ENCODE measurements around the gene UAP1.

- TF ChIP-seq, protein P1, sequence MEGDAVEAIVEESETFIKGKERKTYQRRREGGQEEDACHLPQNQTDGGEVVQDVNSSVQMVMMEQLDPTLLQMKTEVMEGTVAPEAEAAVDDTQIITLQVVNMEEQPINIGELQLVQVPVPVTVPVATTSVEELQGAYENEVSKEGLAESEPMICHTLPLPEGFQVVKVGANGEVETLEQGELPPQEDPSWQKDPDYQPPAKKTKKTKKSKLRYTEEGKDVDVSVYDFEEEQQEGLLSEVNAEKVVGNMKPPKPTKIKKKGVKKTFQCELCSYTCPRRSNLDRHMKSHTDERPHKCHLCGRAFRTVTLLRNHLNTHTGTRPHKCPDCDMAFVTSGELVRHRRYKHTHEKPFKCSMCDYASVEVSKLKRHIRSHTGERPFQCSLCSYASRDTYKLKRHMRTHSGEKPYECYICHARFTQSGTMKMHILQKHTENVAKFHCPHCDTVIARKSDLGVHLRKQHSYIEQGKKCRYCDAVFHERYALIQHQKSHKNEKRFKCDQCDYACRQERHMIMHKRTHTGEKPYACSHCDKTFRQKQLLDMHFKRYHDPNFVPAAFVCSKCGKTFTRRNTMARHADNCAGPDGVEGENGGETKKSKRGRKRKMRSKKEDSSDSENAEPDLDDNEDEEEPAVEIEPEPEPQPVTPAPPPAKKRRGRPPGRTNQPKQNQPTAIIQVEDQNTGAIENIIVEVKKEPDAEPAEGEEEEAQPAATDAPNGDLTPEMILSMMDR (IDR thresholded peaks at IDR 0.05), result no peak
- TF ChIP-seq EP300 (IDR thresholded peaks at IDR 0.05) (no peak), POLR2A (IDR thresholded peaks at IDR 0.05) (no peak), POLR2AphosphoS5 (IDR thresholded peaks at IDR 0.05) (no peak)
Observed at GRCh38 chr1:162535501-162535900, 26.0 kb upstream of the UAP1 start.

Measured in stomach (tissue), 4 donors.